ENCODE results near the gene KSR1.

- no peak for TF ChIP-seq POLR2A (IDR thresholded peaks at IDR 0.05; ENCODE audit: low read depth, low read length)
- no peak for TF ChIP-seq POLR2AphosphoS5 (IDR thresholded peaks at IDR 0.05; ENCODE audit: low read depth, low read length)
- no peak for TF ChIP-seq TAF1 (IDR thresholded peaks at IDR 0.05; ENCODE audit: borderline replicate concordance, low read depth, low read length)
Measured at GRCh38 chr17:27518545-27519521, 62.6 kb downstream of the KSR1 start.
